HG02852 (cell line): Measurements from ENCODE around the gene CRLF1.
"Not testable (repeated sequence)": the region's sequence is repeated elsewhere in the genome, so short reads cannot be mapped to it uniquely, and the experiment has no call there.

Experiments used
- ATAC-seq: cut with Tn5 transposase; IDR thresholded peaks from one replicate; pipeline ENCODE4 v1.9.1; 2021; ENCODE audit warnings: mild to moderate bottlenecking, moderate library complexity; ENCODE audit not compliant: unreplicated experiment

The CRLF1 gene

GRCh38 chr19:18609717-18610051 is 3.1 kb upstream of the CRLF1 start:
- ATAC-seq, result no peak

DNA sequence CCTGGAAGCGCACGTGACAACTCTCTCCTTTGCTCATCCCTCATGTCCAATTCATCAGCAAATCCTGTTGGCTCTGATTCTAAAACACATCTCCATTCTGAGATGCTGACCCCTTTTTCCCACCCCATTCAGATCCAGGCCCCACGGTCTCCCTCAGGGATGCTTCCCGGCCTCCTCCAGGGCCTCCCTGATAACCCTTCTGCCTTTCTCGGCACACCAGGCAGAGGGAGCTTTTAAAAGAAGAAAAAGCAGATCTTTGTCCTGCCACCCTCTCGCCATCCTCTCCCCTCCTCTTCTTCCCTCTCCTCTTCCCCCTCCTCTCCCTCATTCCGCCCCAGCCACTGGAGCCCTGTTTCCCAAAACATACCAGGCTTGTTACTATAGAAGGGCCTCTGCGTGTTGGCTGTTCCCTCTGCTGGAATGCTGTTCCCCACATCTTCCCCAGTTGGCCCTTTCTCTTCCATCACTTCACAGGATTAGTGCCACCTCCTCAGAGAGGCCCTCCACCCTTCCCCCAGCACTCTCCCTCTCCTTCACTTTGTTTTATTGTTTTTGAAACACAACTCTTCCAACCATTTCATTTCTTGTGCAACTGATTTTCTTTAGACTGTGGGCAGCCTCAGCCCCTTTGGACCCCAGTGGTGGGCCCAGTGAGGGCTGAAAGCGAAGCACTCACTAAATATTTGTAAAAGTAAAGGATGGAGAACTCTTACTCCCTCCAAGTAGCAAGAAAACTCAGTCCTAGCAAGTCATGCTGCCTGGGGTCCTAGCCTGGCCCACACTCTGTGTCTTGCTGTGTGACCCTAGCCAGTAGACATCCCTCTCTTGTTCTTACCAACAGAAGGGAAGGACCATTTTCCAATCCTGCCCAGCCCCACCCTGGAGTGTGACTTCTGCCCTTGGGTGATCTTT is 2.5 kb upstream of the CRLF1 start:
- no peak for ATAC-seq

- no peak for ATAC-seq
These were observed 1.7 kb upstream of the CRLF1 start for GRCh38 chr19:18608102-18608804.

GRCh38 chr19:18607226-18608101 is 865 bp upstream of the CRLF1 start:
- ATAC-seq, result no peak

DNA sequence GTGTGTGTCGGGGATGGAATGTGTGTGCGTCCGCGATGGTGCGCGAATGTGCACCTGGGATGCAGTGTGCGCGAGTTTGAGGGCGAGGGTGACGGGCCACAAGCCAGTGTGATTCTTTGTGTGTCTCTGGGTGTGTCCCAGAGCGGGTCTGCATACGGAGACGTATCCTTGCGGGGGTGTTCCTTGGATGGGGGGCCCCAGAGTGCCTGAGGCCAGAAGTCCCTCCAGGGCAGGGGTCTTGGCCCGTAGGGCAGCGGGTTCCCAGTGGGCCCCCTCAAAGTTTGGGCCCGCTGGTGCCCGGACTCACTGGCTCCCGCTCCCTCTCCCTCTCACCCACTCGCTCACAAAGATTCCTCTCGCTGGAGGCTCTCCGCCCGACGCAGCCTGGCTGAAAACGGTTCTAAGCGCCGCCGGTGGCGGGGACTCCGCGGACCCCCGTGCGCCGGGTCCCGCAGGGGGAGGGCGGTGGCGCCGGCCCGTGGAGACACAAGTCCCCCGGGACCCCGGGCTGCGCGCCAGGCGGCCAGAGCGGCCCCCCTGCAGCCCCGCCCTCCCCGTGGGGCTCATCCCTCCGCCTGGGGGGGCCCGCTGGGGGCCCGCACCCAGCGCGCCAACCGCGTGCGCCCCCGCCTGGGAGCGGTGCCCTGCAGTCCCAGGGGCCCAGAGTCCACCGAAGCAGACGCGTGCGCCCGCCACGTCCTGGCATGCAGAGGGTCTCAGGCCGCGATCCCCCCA is 886 bp downstream of the CRLF1 start:
- no peak for ATAC-seq

DNA sequence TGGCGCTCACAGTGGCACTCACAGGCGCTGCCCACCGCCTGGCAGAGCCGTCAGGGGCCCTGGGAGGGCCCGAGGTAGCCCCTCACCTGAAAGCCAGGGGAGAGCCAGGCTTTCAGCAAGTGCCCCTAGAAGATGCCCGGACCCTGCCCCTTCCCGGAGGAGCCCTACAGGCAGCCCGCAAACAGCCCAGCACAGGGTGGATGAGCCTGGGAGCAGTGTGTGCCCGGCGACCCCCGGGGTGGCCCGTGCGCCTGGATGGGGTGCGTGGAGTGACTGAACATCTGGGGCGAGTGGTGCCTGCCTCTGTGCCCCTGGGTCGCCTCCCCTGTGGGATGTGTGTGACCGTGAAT is 1.4 kb downstream of the CRLF1 start:
- ATAC-seq, result no peak

DNA sequence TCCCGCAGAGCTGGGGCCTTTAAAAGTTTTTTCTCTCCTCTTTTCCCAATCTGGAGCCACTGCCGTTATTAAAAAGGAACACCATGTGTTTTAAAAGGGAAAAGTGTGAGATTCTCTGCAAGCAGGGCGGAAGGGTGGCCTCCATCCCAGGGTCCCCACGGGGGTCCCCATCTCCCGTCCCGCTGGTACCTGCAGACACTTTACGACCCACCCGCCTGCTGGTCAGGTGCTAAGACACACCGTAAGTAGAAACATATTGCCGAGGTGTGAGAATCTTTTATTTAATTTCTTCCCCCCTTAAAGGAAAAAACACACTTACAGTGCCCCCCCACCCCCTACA is 1.8 kb downstream of the CRLF1 start:
- no peak for ATAC-seq

DNA sequence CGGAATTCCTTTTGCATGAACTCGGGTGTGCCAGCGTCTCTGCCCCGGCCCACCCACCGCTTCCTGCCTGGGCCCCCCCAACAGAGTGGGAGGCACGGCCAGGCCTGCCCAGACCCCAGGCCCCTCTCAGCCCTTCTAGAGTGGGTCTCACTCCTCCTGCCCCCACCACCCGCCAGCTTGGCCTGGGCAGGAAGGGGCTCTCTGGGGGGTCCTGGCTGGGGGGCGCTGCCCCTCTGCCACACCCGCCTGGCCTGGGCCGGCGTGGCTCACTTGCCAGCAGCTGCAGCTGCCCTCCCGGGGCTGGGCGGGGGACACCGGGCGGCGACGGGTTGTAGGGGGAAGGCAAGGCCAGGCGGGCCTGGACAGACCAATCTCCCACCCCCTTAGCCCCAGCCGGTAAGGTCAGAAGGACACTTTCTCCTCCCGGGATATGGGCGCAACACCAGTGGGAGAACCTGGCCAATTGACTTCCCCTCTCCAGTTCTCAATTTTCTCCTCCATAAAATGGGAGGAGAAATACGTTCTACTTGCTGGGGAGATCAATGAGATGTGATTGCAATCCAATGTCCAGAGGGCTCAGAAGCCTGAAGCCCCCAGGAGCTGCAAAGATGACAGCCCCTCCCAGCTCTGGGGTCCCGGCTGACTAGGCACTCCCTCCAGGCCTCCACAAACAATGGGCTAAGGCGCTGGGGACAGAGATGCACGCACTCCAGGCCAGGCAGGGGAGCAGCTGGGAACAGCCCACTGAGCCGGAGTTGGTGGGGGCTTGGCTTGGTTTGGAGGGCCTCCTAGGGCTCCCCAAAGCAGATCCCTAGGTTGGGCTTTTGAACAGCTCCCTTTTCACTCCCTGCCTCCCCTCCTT is 2.4 kb downstream of the CRLF1 start:
- ATAC-seq, result no peak

- ATAC-seq, result no peak
These were observed 3.2 kb downstream of the CRLF1 start for GRCh38 chr19:18603255-18603957.

GRCh38 chr19:18601875-18602274 is 4.7 kb downstream of the CRLF1 start:
- no peak for ATAC-seq

GRCh38 chr19:18600692-18601397 is 5.8 kb downstream of the CRLF1 start:
- not testable (repeated sequence) for ATAC-seq

DNA sequence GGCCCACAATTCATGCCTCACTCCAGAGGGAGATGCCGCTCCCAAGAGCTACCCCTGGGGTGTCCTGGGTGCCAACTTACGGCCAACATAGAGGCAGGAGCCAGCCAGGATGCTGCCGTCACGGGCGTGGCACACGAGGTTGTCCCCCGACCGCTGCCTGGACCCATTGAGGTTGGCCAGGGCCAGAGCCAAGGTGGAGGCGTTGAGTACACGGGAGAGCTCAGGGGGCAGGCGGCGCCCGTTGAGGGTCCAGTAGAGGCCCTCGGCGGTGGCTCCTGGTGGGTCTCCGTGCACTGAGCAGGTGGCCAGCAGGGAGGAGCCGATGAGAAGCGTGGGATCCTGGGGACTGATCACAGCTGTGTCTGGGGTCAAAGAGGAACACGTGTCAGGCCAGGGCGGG is 7.1 kb downstream of the CRLF1 start:
- ATAC-seq, result no peak

GRCh38 chr19:18597809-18598660 is 8.6 kb downstream of the CRLF1 start:
- no peak for ATAC-seq

DNA sequence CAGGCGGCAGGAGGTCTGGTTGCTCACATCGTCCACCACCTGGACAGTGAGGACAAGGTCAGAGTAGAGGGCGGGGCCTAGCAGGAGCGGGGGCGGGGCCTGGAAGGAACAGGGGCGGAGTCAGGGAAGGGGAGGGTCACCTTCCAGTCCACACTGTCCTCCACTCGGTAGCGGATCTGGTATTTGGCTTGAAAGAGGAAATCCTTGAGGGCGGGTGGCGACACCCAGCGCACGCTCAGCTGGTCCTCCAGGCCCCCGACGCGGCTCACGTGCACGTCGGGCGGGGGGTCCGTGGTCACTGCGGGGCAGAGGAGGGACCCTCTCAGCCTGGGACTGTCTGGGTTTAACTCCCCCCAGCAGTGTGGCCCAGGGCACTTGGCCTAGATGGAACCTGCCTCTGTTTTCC is 9.8 kb downstream of the CRLF1 start:
- ATAC-seq, result no peak

DNA sequence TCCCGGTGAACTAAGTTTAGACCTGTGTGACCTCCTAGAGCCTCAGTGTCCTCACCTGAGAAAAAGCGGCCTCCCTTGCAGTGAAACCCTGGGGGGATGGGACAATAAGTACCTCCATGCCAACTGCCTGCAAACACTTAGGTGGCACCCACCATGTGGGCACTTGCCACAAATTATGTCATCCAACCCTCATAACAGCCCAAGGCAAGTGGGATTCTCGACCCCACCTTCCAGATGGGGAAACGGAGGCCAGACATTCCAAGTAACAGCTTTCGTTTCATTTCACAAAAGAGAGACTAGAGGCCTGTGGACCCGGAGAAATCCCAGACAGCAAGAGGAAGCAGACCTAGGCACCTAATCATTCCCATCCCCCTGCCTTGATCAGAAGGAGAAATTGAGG is 11.1 kb downstream of the CRLF1 start:
- no peak for ATAC-seq

GRCh38 chr19:18594824-18595373 is 11.7 kb downstream of the CRLF1 start:
- ATAC-seq, result no peak

DNA sequence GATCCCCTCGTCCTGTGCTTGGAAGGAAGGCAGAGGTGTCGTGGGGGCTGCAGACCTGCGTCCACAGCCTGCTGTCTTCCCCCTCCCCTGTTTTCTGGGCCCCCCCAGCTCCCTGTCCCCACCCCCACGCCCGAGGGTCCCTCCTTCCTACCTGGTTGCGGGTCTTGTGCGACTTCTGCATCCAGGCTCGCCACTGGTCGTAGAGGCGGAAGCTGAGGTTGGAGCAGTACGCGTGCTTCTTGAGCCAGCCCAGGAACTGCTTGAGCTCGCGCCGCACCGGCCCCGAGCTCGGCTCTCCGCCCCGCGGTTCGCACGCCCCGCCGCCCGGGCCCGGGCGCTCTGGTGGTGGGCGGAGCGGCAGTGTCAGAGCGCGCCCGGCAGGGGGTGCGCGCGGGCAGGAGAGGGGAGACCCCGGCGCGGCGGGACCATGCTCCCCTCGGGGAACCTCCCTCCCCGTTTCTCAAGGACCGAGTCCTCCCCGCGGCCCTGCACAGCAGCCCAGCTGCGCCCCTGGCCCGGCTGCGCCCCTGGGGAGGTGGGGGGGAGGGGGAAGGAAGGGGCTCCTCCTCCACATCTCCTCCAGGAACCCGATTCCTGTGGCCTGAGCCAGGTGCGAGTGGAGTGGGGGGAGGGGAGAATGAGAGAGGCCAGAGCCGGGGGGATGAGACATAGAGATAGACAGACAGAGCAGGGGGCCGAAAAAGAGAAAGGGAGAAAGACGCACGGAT is 12.3 kb downstream of the CRLF1 start:
- ATAC-seq, result no peak
